H9 (cell line): ENCODE data around the gene SEC22A. TPM values are rescaled to one million over a fixed set of nuclear protein-coding genes. Genes with fewer than 3 reads are reported as not detected.

Experiments used
- DNase-seq: peaks from one replicate; pipeline ENCODE4 v3.0.0-alpha.2; 2017
- H2AFZ ChIP-seq: one replicate; pipeline ENCODE4 v1.6.1; 2013; ENCODE audit warnings: mild to moderate bottlenecking, low read length, control low read depth, moderate library complexity
- H2AK5ac ChIP-seq: 2 replicates; pipeline ENCODE4 v1.6.1; 2013; ENCODE audit warnings: low read length, control low read depth, mixed read lengths; ENCODE audit not compliant: insufficient read length
- H2BK120ac ChIP-seq: one replicate; pipeline ENCODE4 v1.6.1; 2013; ENCODE audit warnings: low read depth, mild to moderate bottlenecking, low read length, control low read depth, inconsistent platforms; ENCODE audit not compliant: poor library complexity, severe bottlenecking
- H2BK12ac ChIP-seq: 2 replicates; pipeline ENCODE4 v1.6.1; 2013; ENCODE audit warnings: low read length, control low read depth, mixed read lengths, low read depth; ENCODE audit not compliant: insufficient read length
- H2BK15ac ChIP-seq: 2 replicates; pipeline ENCODE4 v1.6.1; 2013; ENCODE audit warnings: low read depth, low read length, control low read depth
- H2BK20ac ChIP-seq: one replicate; pipeline ENCODE4 v1.6.1; 2013; ENCODE audit warnings: low read depth, mild to moderate bottlenecking, low read length, control low read depth, inconsistent platforms; ENCODE audit not compliant: poor library complexity, severe bottlenecking
- H2BK5ac ChIP-seq: 2 replicates; pipeline ENCODE4 v1.6.1; 2013; ENCODE audit warnings: low read length, control low read depth, mixed read lengths; ENCODE audit not compliant: insufficient read length
- H3K14ac ChIP-seq: 2 replicates; pipeline ENCODE4 v1.6.1; 2013; ENCODE audit warnings: low read length, control low read depth; ENCODE audit not compliant: insufficient read depth
- H3K18ac ChIP-seq: 2 replicates; pipeline ENCODE4 v1.6.1; 2013; ENCODE audit warnings: low read depth, mild to moderate bottlenecking, mixed read lengths, low read length, control low read depth; ENCODE audit not compliant: insufficient read length
- H3K23ac ChIP-seq: 2 replicates; pipeline ENCODE4 v1.6.1; 2013; ENCODE audit warnings: low read length, control low read depth, mixed read lengths, low read depth; ENCODE audit not compliant: insufficient read length
- H3K23me2 ChIP-seq: 2 replicates; pipeline ENCODE4 v1.6.1; 2013; ENCODE audit warnings: low read depth, mild to moderate bottlenecking, mixed read lengths, low read length, control low read depth; ENCODE audit not compliant: insufficient read length, poor library complexity, severe bottlenecking
- H3K27ac ChIP-seq: 2 replicates; pipeline ENCODE4 v1.5.1; 2013; ENCODE audit warnings: low read length, control low read depth, mixed read lengths, low read depth; ENCODE audit not compliant: insufficient read length
- H3K27me3 ChIP-seq: 2 replicates; pipeline ENCODE4 v1.6.1; 2013; ENCODE audit warnings: low read length, control low read depth, inconsistent platforms; ENCODE audit not compliant: insufficient read depth
- H3K4ac ChIP-seq: 2 replicates; pipeline ENCODE4 v1.6.1; 2013; ENCODE audit warnings: low read depth, mild to moderate bottlenecking, control low read depth, inconsistent platforms, low read length, moderate library complexity
- H3K4me1 ChIP-seq: 2 replicates; pipeline ENCODE4 v1.6.1; 2013; ENCODE audit warnings: low read length, control low read depth, inconsistent platforms; ENCODE audit not compliant: insufficient read depth
- H3K4me2 ChIP-seq: 2 replicates; pipeline ENCODE4 v1.6.1; 2013; ENCODE audit warnings: low read length, control low read depth, mixed read lengths; ENCODE audit not compliant: insufficient read length, insufficient read depth
- H3K56ac ChIP-seq: 2 replicates; pipeline ENCODE4 v1.6.1; 2013; ENCODE audit warnings: low read depth, mild to moderate bottlenecking, mixed read lengths, low read length, control low read depth; ENCODE audit not compliant: insufficient read length
- H3K79me1 ChIP-seq: 2 replicates; pipeline ENCODE4 v1.6.1; 2013; ENCODE audit warnings: low read depth, mild to moderate bottlenecking, moderate library complexity, low read length, control low read depth, inconsistent platforms; ENCODE audit not compliant: insufficient read depth, poor library complexity, severe bottlenecking
- H3K79me2 ChIP-seq: 2 replicates; pipeline ENCODE4 v1.6.1; 2013; ENCODE audit warnings: low read length, control low read depth, inconsistent platforms; ENCODE audit not compliant: insufficient read depth
- H3K9ac ChIP-seq: 2 replicates; pipeline ENCODE4 v1.6.1; 2013; ENCODE audit warnings: low read length, control low read depth, mixed read lengths; ENCODE audit not compliant: insufficient read length; ENCODE audit errors: extremely low read depth
- H3K9me3 ChIP-seq: one replicate; pipeline ENCODE4 v1.6.1; 2013; ENCODE audit warnings: low read depth, low read length, inconsistent platforms; ENCODE audit not compliant: control insufficient read depth
- H3T11ph ChIP-seq: one replicate; pipeline ENCODE4 v1.6.1; 2013; ENCODE audit warnings: mild to moderate bottlenecking, low read length, control low read depth, inconsistent platforms
- H4K20me1 ChIP-seq: one replicate; pipeline ENCODE4 v1.6.1; 2013; ENCODE audit not compliant: control insufficient read depth, insufficient read length, insufficient read depth
- H4K5ac ChIP-seq: 2 replicates; pipeline ENCODE4 v1.6.1; 2013; ENCODE audit warnings: low read depth, mild to moderate bottlenecking, mixed read lengths, low read length, control low read depth; ENCODE audit not compliant: insufficient read length
- H4K8ac ChIP-seq: replicated peaks from 2 replicates; pipeline ENCODE4 v1.6.1; 2013; ENCODE audit warnings: low read length, control low read depth, mixed read lengths, low read depth; ENCODE audit not compliant: insufficient read length
- H4K91ac ChIP-seq: 2 replicates; pipeline ENCODE4 v1.6.1; 2013; ENCODE audit warnings: low read depth, mild to moderate bottlenecking, moderate library complexity, mixed read lengths, low read length, control low read depth; ENCODE audit not compliant: insufficient read length
- H3K27ac Mint-ChIP-seq, 3 experiments: 2 replicates in 2 of 3; 3 replicates in 1 of 3; pipeline ENCODE4 v1.8.0; 2020 to 2021; ENCODE audit warnings: mixed read lengths in 3 of 3, mild to moderate bottlenecking in 1 of 3, moderate library complexity in 1 of 3
- H3K27me3 Mint-ChIP-seq: 2 replicates; pipeline ENCODE4 v1.8.0; 2021; ENCODE audit warnings: low read depth, mild to moderate bottlenecking, moderate library complexity, mixed read lengths
- H3K36me3 Mint-ChIP-seq, 3 experiments: 2 replicates in 2 of 3; 3 replicates in 1 of 3; pipeline ENCODE4 v1.8.0; 2020 to 2021; ENCODE audit warnings: low read depth in 3 of 3, mixed read lengths in 3 of 3; ENCODE audit not compliant: insufficient read depth in 1 of 3
- H3K4me1 Mint-ChIP-seq, 2 experiments: 2 replicates each; pipeline ENCODE4 v1.8.0; 2020; ENCODE audit warnings: mixed read lengths in 2 of 2
- H3K4me3 Mint-ChIP-seq, 2 experiments: 2 replicates in 1 of 2; 3 replicates in 1 of 2; pipeline ENCODE4 v1.8.0; 2020 to 2021; ENCODE audit warnings: mild to moderate bottlenecking in 2 of 2, mixed read lengths in 2 of 2, moderate library complexity in 1 of 2
- H3K9me3 Mint-ChIP-seq, 2 experiments: 2 replicates in 1 of 2; 3 replicates in 1 of 2; pipeline ENCODE4 v1.8.0; 2020; ENCODE audit warnings: mild to moderate bottlenecking in 2 of 2, mixed read lengths in 2 of 2, moderate library complexity in 1 of 2
- CTCF ChIP-seq: fragments of 200-600 bp; sonication (generic); conservative IDR thresholded peaks from 3 replicates; pipeline ENCODE4 v1.8.0; 2021; ENCODE audit warnings: antibody characterized with exemption, mild to moderate bottlenecking
- WGBS: extraction: QIAGEN DNeasy Blood & Tissue Kit; methylation state at CpG from one replicate; pipeline ENCODE4 v1.1.7; 2013; ENCODE audit warnings: missing lambda C conversion rate, low lambda C conversion rate, mixed read lengths; ENCODE audit not compliant: insufficient read length; ENCODE audit errors: extremely low coverage; 5-methylcytosine and 5-hydroxymethylcytosine counted together
- total RNA-seq: library from RNA; stranded (reverse); gene quantifications from 2 replicates; pipeline ENCODE4 v1.2.1, GENCODE V29; 2021

The SEC22A gene
- total RNA-seq, 1 experiment from 2014 or later: 9.9 TPM

- H3K27ac ChIP-seq: no peak overlapping the region
- H3K9me3 Mint-ChIP-seq: no peaks in the 10 kb centered on the region; a peak in 1 of 5 replicates
- H3K4me2 ChIP-seq: no peak overlapping the region
- no peak for DNase-seq
- H2BK20ac ChIP-seq: no peak overlapping the region
- H2AK5ac ChIP-seq: no peak overlapping the region
- H4K8ac ChIP-seq: no peak overlapping the region
- no peak overlapping the region for H3K4ac ChIP-seq
- no peak overlapping the region for H3K56ac ChIP-seq
- no peak overlapping the region for H3K9ac ChIP-seq
- no peak overlapping the region for H2BK15ac ChIP-seq
- no CpG with 5 or more reads among the region's 3 CpGs for WGBS
- H3K18ac ChIP-seq: no peak overlapping the region
- no peak for TF ChIP-seq CTCF
- no peaks in the 10 kb centered on the region for H3K9me3 ChIP-seq
- no peak overlapping the region for H3K4me3 Mint-ChIP-seq
- H3K27me3 Mint-ChIP-seq: no peaks in the 10 kb centered on the region
- H2AFZ ChIP-seq: no peak overlapping the region
- H3K4me1 Mint-ChIP-seq: peaks cover 0 to 3% of the 10 kb centered on the region in 2 experiments; a peak in 1 of 4 replicates
- H3K79me1 ChIP-seq: no peaks in the 10 kb centered on the region
- no peak overlapping the region for H3K23ac ChIP-seq
- H3K27me3 ChIP-seq: no peaks in the 10 kb centered on the region
- no peak overlapping the region for H2BK12ac ChIP-seq
- no peak overlapping the region for H4K5ac ChIP-seq
- H3K79me2 ChIP-seq: no peaks in the 10 kb centered on the region
- H3K4me1 ChIP-seq: no peaks in the 10 kb centered on the region; the same call in 1 of the 2 replicates
- no peak overlapping the region for H2BK120ac ChIP-seq
- no peaks in the 10 kb centered on the region for H4K20me1 ChIP-seq
- H3K14ac ChIP-seq: no peak overlapping the region
- no peak overlapping the region for H3K27ac Mint-ChIP-seq
- H3K23me2 ChIP-seq: no peaks in the 10 kb centered on the region
- H3K36me3 Mint-ChIP-seq: peaks cover 3 to 15% (median 9%) of the 10 kb centered on the region in 3 experiments; a peak in 3 of 7 replicates
- H4K91ac ChIP-seq: no peak overlapping the region
- H2BK5ac ChIP-seq: no peak overlapping the region
- no peak overlapping the region for H3T11ph ChIP-seq
These were observed 59.9 kb downstream of the SEC22A start for GRCh38 chr3:123261666-123262065.
